HG03439 (cell line): ENCODE measurements around the gene ABCG1.

Experiments used
- ATAC-seq: cut with Tn5 transposase; IDR thresholded peaks from one replicate; pipeline ENCODE4 v1.9.1; 2021; ENCODE audit warnings: mild to moderate bottlenecking, moderate library complexity; ENCODE audit not compliant: unreplicated experiment

ABCG1 gene

DNA sequence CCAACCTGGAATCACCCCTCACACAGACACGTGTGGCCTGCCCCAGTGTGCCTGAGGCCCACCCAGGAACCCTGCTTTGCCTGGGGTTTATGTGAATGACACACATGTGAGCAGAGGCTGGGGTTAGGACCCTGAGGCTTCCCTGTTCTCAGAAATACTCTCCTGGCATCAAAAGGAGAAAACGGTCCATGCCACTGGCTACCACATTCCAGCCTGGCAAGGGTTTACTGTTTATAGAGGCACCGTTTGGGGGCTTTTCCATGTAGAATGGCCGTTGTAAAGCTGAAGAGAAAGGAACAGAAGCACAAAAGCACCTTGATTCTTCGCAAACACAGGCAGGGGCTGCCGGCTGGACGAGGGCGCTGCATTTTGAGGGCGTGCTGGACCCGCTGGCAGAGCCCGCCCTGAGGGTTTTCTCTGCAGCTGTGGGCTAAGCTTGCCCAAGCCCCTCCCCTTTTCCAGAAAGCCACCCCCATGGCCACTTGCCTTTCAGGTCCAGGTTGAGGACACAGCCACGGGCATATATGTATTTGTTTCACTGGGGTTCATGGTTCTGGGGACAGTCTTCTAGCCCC lies 83.2 kb downstream of the ABCG1 start:
- no peak for ATAC-seq

DNA sequence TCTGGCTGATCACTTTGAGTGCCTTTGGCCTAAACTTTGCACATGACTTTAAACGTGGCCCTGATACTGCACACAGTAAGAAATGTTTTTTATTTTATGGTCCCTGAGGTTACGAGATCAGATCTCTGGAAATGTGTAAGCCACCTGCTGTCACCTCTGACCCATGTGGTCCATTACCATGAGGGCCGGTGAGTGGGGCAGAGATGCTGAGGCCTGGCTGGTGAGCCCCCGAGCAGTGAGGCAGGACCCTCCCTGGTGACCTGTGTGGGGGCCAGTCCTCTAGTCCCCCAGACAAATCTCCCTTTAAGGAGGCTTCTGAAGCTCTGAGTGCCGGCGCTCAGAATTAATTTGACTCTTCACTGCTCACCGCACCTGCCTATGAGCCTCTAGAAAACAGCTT lies 83.9 kb downstream of the ABCG1 start:
- ATAC-seq = no peak

DNA sequence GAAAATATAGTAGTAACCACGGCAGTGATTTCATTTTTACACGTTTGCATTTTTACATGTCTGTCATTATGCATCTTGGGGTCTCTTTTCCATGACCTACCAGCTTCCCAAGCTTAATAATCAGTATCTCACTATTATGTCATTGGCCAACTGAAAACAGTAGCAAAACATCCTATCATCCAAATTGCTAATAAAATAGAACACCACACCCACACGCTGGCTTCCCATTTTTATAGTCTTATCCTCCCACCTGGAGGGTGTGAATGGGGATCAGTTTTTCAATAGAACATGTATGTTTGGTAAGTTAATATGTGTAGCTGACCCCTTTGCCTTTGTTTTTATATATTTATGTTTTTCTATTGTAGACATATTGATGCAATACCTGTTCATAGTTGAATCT lies 84.5 kb downstream of the ABCG1 start:
- no peak for ATAC-seq

DNA sequence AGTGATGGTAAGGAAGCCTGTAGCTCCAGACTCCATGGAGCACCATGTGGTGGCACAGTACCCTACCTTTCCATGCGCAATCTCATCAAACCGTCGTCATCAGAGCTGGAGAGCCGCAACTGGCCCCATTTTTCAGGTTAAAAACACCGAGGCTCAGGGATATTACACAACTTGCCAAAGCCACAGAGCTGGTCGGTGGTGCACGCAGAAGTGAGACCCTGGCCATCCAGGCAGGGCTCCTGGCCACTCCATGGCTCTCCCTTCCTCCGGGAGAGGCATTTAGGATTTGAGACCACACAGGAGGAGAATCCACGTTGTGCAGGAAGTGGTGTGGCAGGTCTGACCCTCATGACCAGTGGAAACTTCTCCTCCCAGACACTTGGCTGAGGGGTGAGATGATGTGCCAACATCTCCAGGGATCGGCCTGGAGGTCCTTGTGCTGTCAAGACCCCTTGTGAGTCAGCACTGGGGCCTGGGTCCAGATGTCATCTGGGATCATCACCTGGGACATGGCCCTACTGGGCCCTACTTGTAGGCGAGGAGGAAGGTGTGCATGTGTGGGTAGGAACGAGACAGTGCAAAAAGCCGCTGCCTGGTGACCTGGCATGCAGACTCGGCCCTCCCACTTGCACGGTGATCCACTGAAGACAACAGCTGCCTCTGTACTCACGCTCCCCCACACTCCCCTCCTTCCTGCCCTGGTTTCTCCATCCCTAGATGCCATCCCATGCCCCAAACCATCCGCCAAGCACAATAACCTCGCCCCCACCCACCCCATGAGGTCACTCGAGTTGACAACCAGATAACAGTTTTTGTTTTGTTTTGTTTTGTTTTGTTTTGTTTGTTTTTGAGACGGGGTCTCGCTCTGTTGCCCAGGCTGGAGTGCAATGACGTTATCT lies 85.9 kb downstream of the ABCG1 start:
- no peak for ATAC-seq

DNA sequence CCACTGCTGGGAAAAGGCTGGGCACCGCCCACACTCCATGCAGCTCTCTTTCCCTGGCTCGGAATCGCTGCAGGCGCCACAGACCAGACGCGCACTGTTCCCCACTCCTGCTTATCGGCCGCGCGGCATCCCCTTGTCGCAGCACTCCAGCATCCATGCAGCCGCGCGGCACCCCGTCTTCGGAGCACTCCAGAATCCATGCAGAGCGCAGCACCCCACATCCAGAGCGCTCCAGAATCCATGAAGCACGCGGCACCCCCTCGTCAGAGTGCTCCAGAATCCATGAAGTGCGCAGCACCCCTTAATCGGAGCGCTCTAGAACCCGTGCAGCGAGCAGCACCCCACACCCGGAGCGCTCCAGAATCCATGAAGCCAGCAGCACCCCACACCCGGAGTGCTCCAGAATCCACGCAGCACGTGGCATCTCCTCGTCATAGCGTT lies 86.8 kb downstream of the ABCG1 start:
- no peak for ATAC-seq

DNA sequence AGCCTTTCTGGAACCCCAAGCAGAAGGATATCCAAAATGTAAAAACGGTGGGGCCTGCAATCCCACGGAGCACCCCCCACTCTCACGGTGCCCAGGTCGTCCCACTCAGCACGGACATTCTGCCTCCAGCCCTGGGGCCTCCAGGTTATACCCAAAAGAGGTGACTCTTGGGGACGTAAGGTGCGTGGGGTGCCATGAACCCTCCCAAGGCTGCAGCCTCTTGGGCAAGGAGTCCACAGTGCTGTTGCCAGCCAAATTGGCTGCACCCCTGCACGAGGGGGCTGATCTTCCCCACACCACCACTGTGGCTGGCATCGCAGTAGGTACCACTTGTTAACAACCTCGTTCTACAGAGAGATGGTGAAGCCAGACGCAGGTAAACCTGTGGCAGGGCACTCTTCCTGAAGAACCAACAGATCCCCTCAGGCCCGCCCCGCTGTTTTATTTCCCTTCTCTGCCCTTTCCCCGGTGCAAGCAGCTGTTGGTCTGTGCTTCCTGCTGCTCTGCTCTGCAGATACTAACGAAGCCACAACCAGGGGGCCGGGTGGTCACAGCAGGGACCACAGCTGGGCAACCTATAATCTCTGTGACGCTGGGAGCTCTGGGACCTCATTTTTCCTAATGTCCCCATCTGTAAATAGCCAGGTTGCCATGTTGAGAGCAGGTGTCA lies 87.6 kb downstream of the ABCG1 start:
- no peak for ATAC-seq

DNA sequence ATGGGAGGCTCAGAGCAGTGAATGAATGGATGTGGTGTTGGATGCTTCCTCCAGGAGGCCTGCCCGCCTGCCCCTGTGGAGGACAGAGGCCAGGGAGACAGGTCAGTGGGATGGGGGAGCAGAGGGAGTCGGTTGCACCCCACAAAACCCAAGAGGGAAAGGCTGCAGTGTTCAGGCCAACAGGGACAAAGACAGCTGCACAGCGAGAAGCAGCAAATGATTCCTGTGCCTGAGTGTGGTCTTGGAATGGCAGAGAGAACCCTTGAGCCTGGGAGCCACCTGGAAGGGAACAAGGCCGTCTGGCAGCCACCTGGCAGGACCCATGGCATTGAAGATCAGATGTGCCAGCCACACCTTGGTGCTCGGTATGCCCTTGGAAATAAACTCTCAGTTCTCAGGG lies 88.2 kb downstream of the ABCG1 start:
- ATAC-seq = no peak

DNA sequence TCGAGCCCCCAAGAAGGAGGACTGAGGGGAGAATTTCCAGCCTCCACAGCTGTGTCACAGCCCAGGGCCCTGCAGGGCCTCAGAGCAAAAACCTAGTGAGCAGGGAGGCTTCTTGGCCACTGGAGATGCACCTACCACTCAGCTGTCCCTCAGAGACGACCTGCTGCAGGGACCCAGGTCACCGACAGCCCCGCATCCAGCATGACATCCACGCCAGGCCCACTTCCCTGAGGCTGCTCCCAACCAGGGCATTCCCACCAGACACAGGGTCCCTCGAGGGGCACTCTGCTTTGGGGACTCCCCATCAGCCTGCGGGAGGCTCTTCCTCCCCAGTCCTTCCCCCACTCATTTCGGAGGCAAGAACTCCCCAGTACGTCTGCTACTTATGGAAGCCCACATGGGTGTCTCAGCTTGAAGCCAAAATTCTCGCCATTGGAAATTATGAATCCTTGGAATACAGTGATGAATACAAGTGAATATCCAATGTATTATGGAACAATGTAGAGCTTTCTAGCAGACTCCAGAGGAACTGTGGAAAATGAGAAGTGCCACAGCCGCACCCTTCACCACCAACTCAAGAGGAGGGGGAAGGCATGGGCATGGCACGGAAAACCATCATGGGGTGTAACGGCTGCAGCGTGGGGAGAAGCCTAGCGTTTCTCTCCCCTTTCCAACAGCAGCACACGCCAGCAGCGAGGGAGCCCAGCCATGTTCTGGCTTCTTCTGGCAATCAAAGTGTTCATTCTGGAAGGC lies 89.4 kb downstream of the ABCG1 start:
- ATAC-seq = no peak

DNA sequence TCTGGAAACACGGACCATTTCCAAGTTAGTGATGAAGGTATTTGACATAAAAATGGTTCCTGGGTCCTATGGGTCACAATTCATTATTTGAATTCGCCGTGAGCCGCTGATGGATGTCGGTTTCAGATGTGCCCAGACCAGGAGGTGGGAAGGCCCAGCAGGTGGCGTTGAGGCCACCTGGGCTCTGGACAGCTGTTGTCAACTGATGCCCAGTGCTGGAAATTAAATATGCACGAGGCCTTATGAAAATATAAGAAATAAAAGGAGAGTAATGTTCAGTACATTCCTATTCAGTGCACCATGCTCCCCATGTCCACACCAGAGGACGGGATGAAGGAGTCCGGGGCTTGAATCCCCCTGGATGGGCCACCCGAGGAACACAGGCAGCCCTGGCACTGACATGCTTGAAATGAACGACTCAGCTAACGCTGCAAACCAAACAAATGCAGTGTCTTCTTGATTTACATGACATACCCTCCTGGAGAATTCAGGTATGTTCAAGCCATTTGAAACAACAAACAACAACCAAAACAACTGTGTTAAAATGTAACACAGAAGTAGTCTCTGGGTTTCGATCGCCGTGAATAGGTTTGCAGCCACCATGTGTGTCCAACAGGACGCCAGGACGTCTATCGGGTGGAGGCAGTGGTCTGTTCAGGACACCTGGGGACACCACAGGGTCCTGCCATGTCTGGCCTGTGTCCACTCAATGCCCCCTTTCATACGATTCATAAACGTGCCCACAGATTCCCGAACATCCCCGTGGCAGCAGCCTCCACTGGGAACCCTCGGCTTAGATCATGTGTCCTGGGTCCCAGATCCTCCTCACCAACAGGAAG lies 90.2 kb downstream of the ABCG1 start:
- ATAC-seq = no peak

DNA sequence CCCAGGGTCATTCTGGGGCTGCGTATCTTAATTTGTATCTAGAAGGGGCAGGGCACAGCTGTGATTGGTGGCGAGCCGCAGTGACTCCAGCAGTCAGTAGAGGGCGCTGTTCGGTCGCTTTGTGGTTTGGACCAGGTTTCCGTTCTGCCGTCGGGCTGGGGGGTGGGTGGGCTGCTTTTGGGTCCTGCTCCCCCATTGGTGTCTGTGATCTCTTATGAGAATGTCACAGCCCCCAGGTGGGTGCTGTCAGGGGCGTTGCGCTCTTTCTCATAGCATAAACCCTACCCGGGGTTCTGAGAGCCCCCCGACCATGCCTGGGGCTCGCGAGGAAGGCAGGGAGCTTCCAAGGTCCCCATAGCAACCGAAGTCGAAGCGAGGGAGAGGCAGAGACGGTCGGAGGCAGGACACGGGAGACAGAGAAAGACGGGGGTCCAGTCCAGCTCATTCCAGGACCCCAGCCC lies 90.8 kb downstream of the ABCG1 start:
- ATAC-seq = no peak

DNA sequence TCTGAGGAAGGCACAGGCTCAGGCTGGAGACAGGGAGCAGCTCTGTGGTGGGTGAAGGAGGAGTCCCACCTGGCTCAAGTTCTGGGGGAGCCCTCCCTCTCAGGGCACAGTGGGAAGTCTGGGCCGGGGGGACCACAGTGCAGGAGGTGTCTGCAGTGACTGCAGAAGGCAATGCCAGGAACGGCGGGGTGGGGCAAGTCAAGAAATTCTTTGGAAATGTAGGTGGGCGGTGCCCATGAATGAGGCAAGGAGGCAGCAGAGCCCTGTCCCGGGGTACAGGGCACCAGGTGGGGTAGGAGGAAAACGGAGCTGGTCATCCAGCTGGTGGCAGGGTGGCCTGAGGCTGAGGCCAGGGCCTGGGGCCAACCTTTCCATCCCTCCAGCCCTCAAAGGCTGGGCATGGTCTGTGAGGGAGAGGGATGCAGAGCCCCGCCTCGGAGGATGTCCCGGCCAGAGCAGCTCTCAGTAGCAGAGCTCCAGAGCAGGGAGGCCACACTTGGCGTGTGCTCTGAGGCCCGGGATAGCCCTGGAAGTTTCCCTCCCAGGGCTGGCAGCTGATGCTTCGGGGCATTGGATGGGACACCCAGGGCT lies 91.6 kb downstream of the ABCG1 start:
- ATAC-seq = no peak

DNA sequence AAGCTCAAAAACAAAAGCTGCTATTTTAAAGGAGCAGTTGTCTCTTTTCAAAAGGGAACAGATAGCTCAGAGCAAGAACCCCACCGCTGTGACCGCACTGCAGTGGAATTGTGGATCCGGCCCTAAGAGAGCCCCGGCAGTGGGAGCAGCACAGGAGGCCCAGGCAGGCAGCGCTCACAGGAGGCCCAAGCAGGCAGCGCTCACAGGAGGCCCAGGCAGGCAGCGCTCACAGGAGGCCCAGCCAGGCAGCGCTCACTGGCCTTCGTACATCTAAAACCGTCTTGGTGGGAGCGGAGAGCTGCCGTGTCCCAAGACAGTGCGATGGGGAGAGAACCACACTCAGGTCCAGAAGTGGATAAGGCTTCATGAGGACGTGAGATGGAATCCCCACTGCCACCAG lies 92.2 kb downstream of the ABCG1 start:
- no peak for ATAC-seq

DNA sequence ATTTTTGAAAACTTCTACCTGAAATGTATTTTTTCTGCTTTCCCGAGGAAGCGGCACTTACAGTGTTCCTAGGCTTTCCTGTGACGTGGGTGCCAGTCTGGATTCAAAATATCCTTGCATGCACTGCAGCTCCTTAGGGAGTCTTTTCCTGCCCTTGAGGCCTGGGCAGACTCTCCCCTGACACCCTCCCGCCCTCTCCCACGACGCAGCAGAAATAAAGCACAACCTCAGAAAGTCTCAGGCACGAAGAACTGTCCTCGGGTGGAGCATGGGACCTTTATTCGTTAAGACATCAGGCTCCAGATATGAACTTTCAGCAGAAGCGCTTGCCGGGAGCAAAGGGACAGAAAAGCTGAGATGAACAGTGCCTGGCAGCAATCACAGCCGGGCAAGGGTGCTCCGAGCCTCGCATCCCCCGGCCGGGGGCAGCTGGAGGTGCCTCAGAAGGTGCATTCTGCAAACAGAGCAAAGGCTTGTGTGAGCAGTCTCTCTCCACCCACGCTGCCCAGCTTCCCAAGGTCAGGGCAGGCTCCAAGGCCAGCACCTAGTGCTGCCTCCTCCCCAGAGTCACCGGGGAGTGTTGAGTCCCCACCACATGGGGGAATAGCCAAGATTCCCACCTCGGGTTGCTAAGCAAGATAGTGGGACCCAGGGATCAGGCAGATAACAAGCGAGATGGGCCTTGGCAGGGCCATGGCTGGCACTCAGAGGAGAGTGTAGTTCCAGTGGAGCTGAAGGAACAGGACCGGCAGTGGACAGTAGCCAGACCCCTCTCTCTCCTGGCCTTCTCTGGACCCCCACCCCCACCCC lies 93.1 kb downstream of the ABCG1 start:
- ATAC-seq = no peak

DNA sequence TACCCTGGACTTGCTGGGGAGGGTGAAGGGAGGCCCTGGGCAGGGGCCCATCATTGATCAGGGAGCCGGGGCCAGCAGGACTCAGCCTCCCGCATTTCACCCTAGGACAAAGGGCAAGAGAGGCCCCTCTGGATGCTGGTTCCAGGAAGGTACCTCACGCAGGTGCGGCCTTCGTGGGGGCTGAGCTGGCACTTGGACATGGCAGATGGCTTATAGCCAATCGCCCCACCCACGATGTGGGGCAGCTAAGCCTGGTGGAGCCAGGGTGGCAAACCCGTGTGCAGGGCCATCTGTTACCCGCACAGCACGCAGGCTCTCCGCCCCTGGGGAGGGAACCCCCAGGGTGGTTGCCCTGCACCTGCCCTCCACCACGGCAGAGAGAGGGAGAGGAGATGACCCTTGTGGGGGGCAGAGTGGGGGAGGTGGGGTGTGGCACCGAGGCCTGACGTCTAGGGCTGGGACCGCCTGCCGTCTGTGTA lies 93.7 kb downstream of the ABCG1 start:
- ATAC-seq = no peak

DNA sequence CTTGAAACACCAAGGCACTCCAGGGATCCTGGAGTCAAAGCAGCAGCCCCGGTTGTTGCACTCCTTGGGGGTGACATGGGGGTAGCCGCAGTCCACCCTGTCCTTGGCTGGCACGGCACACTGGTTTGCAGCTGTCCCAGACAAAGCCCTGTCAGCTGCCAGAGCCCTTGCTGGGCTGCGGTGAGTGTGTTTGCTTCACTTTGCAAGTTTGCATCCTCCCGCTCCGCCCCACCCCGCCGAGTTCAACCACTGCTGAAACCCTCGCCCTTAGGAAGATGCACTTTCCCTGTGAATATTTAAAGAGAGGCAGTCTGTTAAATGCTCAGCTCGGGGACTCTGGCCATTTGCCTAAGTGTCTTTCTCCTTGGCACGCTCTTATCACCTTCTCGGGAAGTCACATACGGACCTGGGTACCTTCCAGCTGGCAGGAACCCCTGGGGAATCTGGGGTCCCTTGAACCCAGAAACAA lies 94.6 kb downstream of the ABCG1 start:
- ATAC-seq = no peak

DNA sequence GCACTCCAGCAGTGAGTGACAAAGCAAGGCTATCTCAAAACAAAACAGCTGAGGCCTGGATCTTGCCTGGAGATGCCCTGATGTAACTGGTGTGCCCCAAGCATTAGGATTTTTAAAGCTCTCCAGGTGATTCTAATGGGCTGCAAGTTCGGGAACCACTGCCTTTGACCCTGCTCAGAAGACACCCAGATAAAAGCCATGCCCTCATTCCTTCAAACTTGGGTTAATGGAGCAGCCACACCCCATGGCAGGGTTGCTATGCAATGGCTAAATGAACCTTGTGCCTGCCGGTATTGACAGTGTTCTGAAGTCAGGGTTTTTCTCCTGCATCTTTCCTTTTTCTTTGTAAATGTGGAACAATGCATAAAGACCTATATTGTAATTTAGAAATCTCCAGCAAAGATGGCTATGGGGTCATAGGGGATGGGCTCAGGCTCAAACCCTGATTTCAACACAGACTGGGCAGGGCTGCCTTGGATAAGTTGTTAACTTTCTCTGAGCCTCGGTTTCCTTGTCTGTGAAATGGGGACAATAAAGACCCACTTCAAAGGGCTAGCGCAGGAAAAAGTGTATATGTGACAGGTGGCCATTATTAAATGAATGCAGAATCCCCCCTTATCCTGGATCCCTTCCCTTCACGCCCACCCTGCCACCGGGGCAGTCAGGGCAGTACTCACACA lies 95.8 kb downstream of the ABCG1 start:
- ATAC-seq = no peak

DNA sequence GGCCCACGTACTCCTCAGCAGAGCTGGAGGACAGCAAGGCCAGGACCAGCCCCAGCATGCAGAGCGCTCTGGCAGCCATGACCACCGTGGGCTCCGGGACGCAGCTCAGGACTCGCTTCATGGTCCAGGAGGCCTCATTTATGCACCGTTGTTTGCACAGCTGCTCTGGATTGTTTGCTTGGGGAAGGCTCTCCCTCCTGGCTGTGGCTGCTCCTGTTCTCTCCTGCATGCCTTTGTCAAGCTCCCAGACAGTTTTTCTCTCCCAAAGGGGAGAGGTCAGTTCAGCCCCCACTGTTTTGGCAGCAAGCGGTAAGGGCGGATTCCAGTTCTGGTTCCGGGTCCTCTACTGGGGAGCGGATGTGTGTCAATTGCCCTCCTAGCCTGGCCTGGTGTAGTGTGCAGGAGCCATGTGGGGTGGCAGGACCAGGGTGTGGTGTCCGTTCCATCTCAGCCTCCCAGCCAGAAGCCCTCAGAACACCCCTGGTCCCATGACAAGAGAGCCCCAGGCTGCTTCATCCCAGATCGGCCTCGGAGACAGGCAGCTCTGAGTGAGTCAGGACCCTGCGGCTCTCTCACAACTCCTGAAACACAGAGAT lies 96.5 kb downstream of the ABCG1 start, which contains the start of gene TFF3:
Gene TFF3, minus strand, starts transcription at position 114 of the 596 bp plus-strand sequence. Its CDS starts 35 bp downstream, at position 79.
- no peak for ATAC-seq

DNA sequence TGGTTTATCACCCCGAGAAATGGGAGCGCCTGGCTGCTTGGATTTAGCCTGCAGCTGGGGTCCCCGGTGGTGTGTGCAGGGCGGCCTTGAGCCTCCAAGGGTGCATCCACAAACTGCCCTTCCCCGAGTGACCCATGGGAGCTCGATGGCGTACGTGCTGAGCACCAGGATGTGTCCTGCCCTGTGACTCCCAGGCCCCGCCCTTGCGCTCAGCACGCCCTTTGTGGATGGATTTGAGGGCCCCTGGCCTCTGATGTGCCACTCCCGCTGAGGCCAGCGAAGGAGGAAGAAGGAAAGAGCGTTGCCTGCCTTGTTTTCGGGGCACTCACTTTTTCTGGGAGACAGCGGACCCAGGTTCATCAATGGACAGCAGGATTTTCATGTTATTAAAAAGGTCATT lies 98.0 kb downstream of the ABCG1 start:
- no peak for ATAC-seq
